Parathyroid adenoma (tissue), 2 donors: ENCODE data around the gene MTMR6.
A peak's percentile ranks its signal among the peaks of the same experiment; 100 is the strongest.

ENCODE experiments used
- H2AFZ ChIP-seq: fragments of 300-600 bp; sonication (generic); one replicate; pipeline ENCODE4 v1.7.0; 2017; ENCODE audit warnings: antibody characterized with exemption, mild to moderate bottlenecking
- H3K27ac ChIP-seq: fragments of 300-600 bp; sonication (generic); one replicate; pipeline ENCODE4 v1.7.0; 2017
- H3K27me3 ChIP-seq: fragments of 300-600 bp; sonication (generic); one replicate; pipeline ENCODE4 v1.7.0; 2017; ENCODE audit warnings: low read length; ENCODE audit not compliant: control insufficient read depth, insufficient read depth
- H3K36me3 ChIP-seq: fragments of 300-600 bp; sonication (generic); one replicate; pipeline ENCODE4 v1.7.0; 2017; ENCODE audit warnings: low read length; ENCODE audit not compliant: control insufficient read depth, insufficient read depth
- H3K4me1 ChIP-seq: fragments of 300-600 bp; sonication (generic); one replicate; pipeline ENCODE4 v1.7.0; 2017; ENCODE audit warnings: control low read depth
- H3K4me2 ChIP-seq: fragments of 300-600 bp; sonication (generic); one replicate; pipeline ENCODE4 v1.7.0; 2017; ENCODE audit warnings: low read length
- H3K4me3 ChIP-seq: fragments of 300-600 bp; sonication (generic); one replicate; pipeline ENCODE4 v1.7.0; 2017; ENCODE audit warnings: low read depth, low read length
- H3K79me2 ChIP-seq: fragments of 300-600 bp; sonication (generic); one replicate; pipeline ENCODE4 v1.7.0; 2017; ENCODE audit warnings: control low read depth
- H3K9ac ChIP-seq: fragments of 300-600 bp; sonication (generic); one replicate; pipeline ENCODE4 v1.7.0; 2017; ENCODE audit warnings: mild to moderate bottlenecking
- H3K9me3 ChIP-seq: fragments of 300-600 bp; sonication (generic); one replicate; pipeline ENCODE4 v1.7.0; 2017; ENCODE audit warnings: low read length; ENCODE audit not compliant: control insufficient read depth
- CTCF ChIP-seq: fragments of 300-600 bp; sonication (generic); IDR thresholded peaks from one replicate; pipeline ENCODE4 v1.7.0; 2017; ENCODE audit warnings: antibody characterized with exemption, mild to moderate bottlenecking
- donor health status: primary hyperparathyroidism.

Gene MTMR6

GRCh38 chr13:25242956-25243355, 44.3 kb downstream of the MTMR6 start:
- no peaks in the 10 kb centered on the region for H3K79me2 ChIP-seq
- no peak overlapping the region for H2AFZ ChIP-seq
- no peak overlapping the region for H3K4me2 ChIP-seq
- no peak overlapping the region for H3K9ac ChIP-seq
- H3K36me3 ChIP-seq = no peaks in the 10 kb centered on the region
- no peaks in the 10 kb centered on the region for H3K9me3 ChIP-seq
- no peaks in the 10 kb centered on the region for H3K4me1 ChIP-seq
- no peaks in the 10 kb centered on the region for H3K27me3 ChIP-seq
- no peak for TF ChIP-seq CTCF
- no peak overlapping the region for H3K27ac ChIP-seq
- no peak overlapping the region for H3K4me3 ChIP-seq

DNA sequence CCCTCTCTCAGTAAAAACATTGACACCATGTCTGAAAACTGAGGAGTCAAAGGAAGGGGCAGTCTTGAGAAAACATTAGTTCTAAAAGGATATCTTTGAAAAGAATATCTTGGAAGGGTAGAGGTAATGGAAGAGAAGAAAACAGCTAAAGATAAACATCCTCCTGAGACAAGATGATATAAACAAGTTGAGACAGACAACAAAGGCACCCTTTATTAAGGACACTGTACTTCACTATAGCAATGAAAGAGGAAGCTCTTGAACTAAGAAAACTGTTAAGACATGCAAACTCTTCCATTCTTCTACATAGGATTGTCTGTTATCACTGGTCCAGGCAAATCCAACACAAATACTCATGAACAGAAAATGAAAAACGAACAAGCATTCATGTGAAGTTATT, 46.3 kb downstream of the MTMR6 start:
- Histone ChIP-seq H3K27ac (no peak overlapping the region), H3K36me3 (no peaks in the 10 kb centered on the region)

GRCh38 chr13:25237083-25237482, 50.2 kb downstream of the MTMR6 start:
- no peak for TF ChIP-seq CTCF
- Histone ChIP-seq H3K36me3 (no peaks in the 10 kb centered on the region), H3K4me2 (no peak overlapping the region), H3K9ac (no peak overlapping the region), H3K4me3 (no peak overlapping the region), H3K9me3 (no peaks in the 10 kb centered on the region), H3K27ac (no peak overlapping the region), H3K27me3 (no peaks in the 10 kb centered on the region), H3K79me2 (no peaks in the 10 kb centered on the region), H2AFZ (no peak overlapping the region), H3K4me1 (no peaks in the 10 kb centered on the region)

More for the DNA sequence above, 46.3 kb downstream of the MTMR6 start:
- Histone ChIP-seq H3K9me3 (no peaks in the 10 kb centered on the region), H3K4me2 (no peak overlapping the region), H3K9ac (no peak overlapping the region), H3K79me2 (no peaks in the 10 kb centered on the region), H3K4me1 (no peaks in the 10 kb centered on the region), H3K27me3 (no peaks in the 10 kb centered on the region), H3K4me3 (no peak overlapping the region), H2AFZ (no peak overlapping the region)
- TF ChIP-seq CTCF = no peak

GRCh38 chr13:25233861-25234260, 53.4 kb downstream of the MTMR6 start:
- Histone ChIP-seq H3K79me2 (no peaks in the 10 kb centered on the region), H3K36me3 (no peaks in the 10 kb centered on the region), H3K27ac (no peak overlapping the region), H3K4me2 (no peak overlapping the region), H3K9ac (no peak overlapping the region), H3K27me3 (no peaks in the 10 kb centered on the region), H3K4me1 (no peaks in the 10 kb centered on the region), H3K9me3 (no peaks in the 10 kb centered on the region), H2AFZ (no peak overlapping the region), H3K4me3 (no peak overlapping the region)
- TF ChIP-seq CTCF = no peak

- no peak overlapping the region for H3K4me2 ChIP-seq
- H3K27ac ChIP-seq = no peak overlapping the region
- no peaks in the 10 kb centered on the region for H3K9me3 ChIP-seq
- peak; percentile 31 for TF ChIP-seq CTCF
- H3K79me2 ChIP-seq = no peaks in the 10 kb centered on the region
- no peaks in the 10 kb centered on the region for H3K4me1 ChIP-seq
- H2AFZ ChIP-seq = peak overlapping the region; percentile 46
- H3K4me3 ChIP-seq = no peak overlapping the region
- no peak overlapping the region for H3K9ac ChIP-seq
- H3K27me3 ChIP-seq = no peaks in the 10 kb centered on the region
- H3K36me3 ChIP-seq = no peaks in the 10 kb centered on the region
Observed at GRCh38 chr13:25232937-25233515, 54.3 kb downstream of the MTMR6 start.
